NOMO-1 (cell line): Measurements from ENCODE around the gene MANBA.
"Not testable (repeated sequence)": the region's sequence is repeated elsewhere in the genome, so short reads cannot be mapped to it uniquely, and the experiment has no call there.

Experiments used
- DNase-seq, 2 experiments: peaks; one replicate each; lab custom pipeline; 2025; ENCODE audit not compliant: unreplicated experiment in 2 of 2; lab: John Stamatoyannopoulos, UW

Gene MANBA

DNA sequence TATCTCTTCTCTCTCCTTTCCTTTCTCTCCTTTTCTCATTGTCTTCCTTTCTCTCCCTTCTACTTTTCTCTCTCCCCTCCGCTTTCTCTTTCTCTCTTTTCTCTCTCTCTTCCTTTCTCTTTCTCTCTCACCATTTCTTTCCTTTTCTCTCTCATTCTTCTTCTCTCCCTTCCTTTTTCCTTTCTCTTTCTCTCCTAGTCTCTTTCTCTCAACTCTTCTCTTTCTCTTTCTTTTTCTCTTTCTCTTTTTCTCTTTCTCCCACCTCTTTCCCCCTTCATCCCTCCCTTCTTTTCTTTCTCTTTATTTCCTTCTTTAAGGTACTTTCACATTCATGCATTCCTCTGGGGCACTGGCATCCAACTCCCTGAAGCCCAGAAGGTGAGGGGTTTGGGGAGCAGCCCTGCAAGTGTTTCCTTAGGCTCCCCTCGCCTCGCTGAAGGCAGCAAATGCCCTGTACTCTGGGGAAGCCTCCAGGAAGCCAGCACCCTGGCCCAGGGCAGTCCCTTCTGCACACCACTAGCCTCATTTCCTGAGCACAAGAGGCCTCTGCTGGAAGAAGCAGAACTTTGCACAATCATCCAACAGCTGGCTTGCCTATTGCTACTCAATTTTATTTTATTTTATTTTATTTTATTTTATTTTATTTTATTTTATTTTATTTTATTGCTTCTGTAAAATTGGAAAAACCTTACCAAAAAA lies 135.4 kb downstream of the MANBA start:
- peak; percentile 61 to 65 for DNase-seq

GRCh38 chr4:102624505-102624904 lies 136.3 kb downstream of the MANBA start:
- no peak for DNase-seq

DNA sequence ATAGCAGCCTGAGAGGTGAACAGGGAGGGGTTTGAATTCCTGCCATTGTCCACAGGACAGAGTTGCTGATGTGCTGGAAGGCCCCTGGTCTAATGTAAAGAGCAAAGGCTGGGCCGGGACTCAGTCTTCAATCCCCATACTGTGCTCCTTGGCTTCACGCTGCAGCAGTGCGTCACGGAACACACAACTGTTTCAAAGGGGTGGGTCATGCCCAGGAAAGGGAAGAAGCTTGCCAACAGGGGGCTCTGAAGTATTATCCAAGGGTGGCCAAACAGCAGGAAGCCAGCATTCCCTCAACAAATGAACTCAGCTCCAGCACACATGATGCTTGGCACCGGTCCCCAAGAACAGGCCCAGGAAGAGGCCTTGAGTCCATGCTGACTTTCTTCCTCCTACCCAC lies 137.1 kb downstream of the MANBA start:
- DNase-seq: no peak

DNA sequence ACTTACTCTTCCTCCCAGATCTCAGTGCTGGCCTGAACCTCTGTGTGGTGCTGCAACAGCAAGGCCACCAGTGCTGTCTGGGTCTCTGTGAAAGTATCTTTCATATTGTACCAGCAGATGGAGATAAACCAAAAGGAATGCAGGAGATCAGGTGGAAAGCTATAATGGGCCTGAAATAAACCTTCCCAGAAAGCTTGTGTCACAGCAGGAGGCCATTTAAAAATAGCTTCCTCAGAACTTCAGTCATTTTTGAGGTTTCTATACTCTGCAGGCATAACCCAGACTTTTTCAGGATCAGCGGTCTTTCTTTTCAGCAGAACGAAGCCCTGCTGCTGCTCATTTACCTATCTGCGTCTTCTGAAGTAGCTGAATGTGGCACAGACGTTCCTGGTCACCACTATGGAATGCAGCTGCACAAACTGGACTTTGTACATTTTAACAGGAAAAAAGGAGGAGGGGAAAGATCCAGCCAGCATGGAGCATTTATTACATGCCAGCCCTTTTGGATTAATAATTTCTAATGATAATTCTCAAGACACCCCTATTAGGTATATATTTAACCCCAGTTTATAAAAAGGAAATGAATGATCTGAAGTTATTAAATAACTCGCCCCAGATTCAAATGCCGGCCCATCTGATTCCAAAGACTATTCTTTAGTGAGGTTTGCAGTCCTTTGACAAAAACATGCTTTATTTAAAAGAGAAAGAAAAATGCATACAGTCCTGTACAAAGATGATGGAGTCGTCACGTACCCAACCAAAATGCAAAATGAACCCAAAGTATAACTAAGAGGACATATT lies 139.9 kb downstream of the MANBA start:
- peak; percentile 2 to 49 for DNase-seq

GRCh38 chr4:102619776-102620631 lies 140.8 kb downstream of the MANBA start:
- DNase-seq: not testable (repeated sequence)

- DNase-seq: not testable (repeated sequence)
Measured at GRCh38 chr4:102619021-102619420, 141.7 kb downstream of the MANBA start.

DNA sequence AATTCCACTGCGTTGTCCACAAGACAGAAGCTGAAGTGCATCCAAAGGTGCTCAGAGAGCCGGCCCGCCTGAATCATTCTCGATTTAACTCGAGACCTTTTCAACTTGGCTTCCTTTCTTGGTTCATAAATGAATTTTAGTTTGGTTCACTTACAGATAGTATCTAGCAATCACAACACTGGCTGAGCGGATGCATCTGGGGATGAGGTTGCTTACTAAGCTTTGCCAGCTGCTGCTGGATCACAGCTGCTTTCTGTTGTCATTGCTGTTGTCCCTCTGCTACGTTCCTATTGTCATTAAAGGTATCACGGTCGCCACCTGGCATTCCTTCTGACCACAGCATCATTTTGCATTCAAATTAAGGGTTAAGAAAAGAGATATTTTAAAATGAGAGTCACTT lies 144.1 kb downstream of the MANBA start:
- DNase-seq: no peak

GRCh38 chr4:102614801-102615200 lies 146.0 kb downstream of the MANBA start:
- no peak for DNase-seq

DNA sequence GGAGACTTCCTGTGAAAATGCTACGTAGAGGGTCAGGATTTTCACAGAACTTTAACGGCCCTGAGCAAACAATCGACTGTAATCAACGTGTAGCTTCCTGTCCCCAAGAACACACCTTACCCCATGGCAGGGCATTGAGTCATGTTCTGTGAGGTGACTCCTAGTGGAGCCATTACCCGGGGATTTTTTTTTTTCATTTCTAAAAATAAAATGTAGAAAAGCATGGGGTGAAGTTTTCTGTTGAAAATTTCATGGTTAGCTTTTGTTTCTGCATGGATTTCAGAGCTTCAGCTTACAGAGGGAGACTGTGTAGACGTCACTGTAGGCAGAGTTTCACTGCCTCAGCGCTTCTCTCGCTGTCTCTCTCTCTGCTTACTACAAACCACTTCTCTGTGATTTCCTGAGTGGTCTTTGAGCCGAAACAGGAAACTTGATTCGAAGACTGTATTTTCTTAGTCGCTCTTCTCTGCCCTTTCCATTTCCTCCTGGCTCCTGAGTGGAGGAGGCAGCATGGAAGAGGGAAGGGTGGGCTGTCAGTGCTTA lies 147.9 kb downstream of the MANBA start:
- no peak for DNase-seq

- DNase-seq: no peak
Measured at GRCh38 chr4:102612210-102612609, 148.6 kb downstream of the MANBA start.

GRCh38 chr4:102610476-102610875 lies 150.3 kb downstream of the MANBA start:
- DNase-seq: no peak

GRCh38 chr4:102610007-102610406 lies 150.8 kb downstream of the MANBA start:
- no peak for DNase-seq

DNA sequence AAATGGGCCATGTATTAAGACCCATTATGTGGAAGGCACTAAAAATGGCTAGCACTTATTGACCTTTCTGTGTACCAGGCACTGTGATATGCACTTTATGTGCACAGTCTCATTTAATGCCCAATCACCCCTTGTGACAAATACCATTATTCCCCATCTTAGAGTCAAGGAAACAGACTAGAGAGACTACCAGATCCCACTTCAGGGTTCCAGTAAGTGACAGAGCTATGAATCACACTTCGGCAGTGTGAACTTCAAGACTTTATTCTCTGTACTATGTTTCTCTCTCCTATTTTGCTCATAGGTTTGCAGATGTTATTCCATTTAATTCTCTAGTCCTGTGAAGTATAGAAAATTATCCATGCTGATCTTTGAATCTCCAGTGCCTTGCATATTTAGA lies 152.6 kb downstream of the MANBA start:
- DNase-seq: no peak

GRCh38 chr4:102606846-102607450 lies 153.8 kb downstream of the MANBA start:
- DNase-seq: no peak

- DNase-seq: no peak
Measured at GRCh38 chr4:102606261-102606660, 154.5 kb downstream of the MANBA start.

- DNase-seq: no peak
Measured at GRCh38 chr4:102604222-102604940, 156.4 kb downstream of the MANBA start.

DNA sequence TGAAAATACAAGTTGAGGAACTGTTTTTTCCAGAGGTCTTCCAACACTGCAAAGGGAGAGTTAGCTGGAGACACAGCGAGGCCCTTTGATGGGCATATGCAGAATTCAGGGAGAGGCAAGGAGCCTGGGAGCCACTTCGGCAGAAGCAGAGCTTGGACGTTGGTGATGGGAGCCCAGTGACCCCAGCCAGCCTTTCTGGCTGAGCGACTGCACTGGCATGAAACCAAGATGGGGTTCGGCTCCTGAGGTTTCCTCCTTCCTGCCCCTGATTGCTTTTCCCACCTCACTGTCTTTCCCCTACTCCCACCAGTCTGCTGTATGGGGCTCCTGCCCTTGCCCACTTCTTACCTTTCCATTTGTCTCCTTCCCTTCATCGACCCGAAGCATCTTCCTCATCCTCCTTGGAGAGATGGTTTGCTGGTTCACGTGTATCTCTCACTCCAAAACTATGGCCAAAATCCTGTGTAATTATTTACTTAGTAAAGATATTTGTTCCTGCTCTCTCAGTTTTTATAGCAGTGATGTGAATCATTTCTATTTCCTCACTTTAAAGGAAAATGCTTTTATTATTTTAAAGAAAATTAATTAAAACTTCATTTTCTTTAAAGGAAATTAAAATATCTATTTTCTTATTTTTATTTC lies 159.1 kb downstream of the MANBA start:
- DNase-seq: no peak

GRCh38 chr4:102600689-102601088 lies 160.1 kb downstream of the MANBA start:
- DNase-seq: no peak

GRCh38 chr4:102599886-102600285 lies 160.9 kb downstream of the MANBA start:
- no peak for DNase-seq
